WTC11 (cell line): ENCODE results near the gene MOV10L1. TPM values are rescaled to one million over a fixed set of nuclear protein-coding genes. Genes with fewer than 3 reads are reported as not detected.

ENCODE experiments used
- ATAC-seq: fragments of 200-7000 bp; cut with Tn5 transposase; 2 replicates; pipeline ENCODE4 v1.10.0; 2021; ENCODE audit warnings: mild to moderate bottlenecking, moderate library complexity
- CTCF ChIA-PET: fragments of 300-600 bp; sonication (Branson Sonifier 250); formaldehyde crosslinking; loops from one replicate; lab custom pipeline; 2021; ENCODE audit warnings: antibody characterized with exemption; lab: Charles Lee
- POLR2A ChIA-PET: fragments of 350-600 bp; sonication (Branson Sonifier 250); formaldehyde crosslinking; loops from one replicate; lab custom pipeline; 2021; ENCODE audit warnings: antibody characterized with exemption; lab: Charles Lee
- DNase-seq: peaks from one replicate; pipeline ENCODE4 v3.0.0; 2021; ENCODE audit warnings: low spot score
- H3K27ac Mint-ChIP-seq: 2 replicates; pipeline ENCODE4 v1.8.0; 2021; ENCODE audit warnings: mixed read lengths
- H3K27me3 Mint-ChIP-seq: 2 replicates; pipeline ENCODE4 v1.8.0; 2021; ENCODE audit warnings: low read depth, mild to moderate bottlenecking, moderate library complexity, mixed read lengths
- H3K36me3 Mint-ChIP-seq: 2 replicates; pipeline ENCODE4 v1.8.0; 2021; ENCODE audit warnings: mixed read lengths
- H3K4me1 Mint-ChIP-seq: 2 replicates; pipeline ENCODE4 v1.8.0; 2022; ENCODE audit warnings: mixed read lengths
- H3K4me3 Mint-ChIP-seq: 2 replicates; pipeline ENCODE4 v1.8.0; 2021; ENCODE audit warnings: mild to moderate bottlenecking, moderate library complexity, mixed read lengths
- H3K9me3 Mint-ChIP-seq: 2 replicates; pipeline ENCODE4 v1.8.0; 2021; ENCODE audit warnings: mixed read lengths
- AR ChIP-seq: fragments of 250-450 bp; sonication (Bioruptor Pico); IDR thresholded peaks from 2 replicates; pipeline ENCODE4 v1.9.0; 2021; ENCODE audit warnings: mild to moderate bottlenecking
- ETV6 ChIP-seq: sonication (generic); formaldehyde crosslinking; IDR thresholded peaks from 2 replicates; pipeline ENCODE4 v1.8.1; 2022; ENCODE audit warnings: mild to moderate bottlenecking, missing genetic modification reagents
- FOXK1 ChIP-seq: sonication (generic); formaldehyde crosslinking; IDR thresholded peaks from 2 replicates; pipeline ENCODE4 v1.8.0; 2022; ENCODE audit warnings: mild to moderate bottlenecking, moderate library complexity, missing genetic modification reagents
- HMGA2 ChIP-seq: fragments of 250-450 bp; sonication (Bioruptor Pico); IDR thresholded peaks from 2 replicates; pipeline ENCODE4 v1.4.0; 2021; ENCODE audit warnings: mild to moderate bottlenecking, moderate library complexity
- JUN ChIP-seq: sonication (generic); formaldehyde crosslinking; IDR thresholded peaks from 2 replicates; pipeline ENCODE4 v1.8.0; 2023; ENCODE audit warnings: mild to moderate bottlenecking, missing genetic modification reagents
- MYBL2 ChIP-seq: sonication (generic); formaldehyde crosslinking; IDR thresholded peaks from 2 replicates; pipeline ENCODE4 v1.8.1; 2023; ENCODE audit warnings: mild to moderate bottlenecking, moderate library complexity, missing genetic modification reagents
- NFATC4 ChIP-seq: fragments of 250-450 bp; sonication (Bioruptor Pico); IDR thresholded peaks from 2 replicates; pipeline ENCODE4 v1.9.0; 2021; ENCODE audit warnings: mild to moderate bottlenecking
- NR3C1 ChIP-seq: sonication (generic); formaldehyde crosslinking; conservative IDR thresholded peaks from 2 replicates; pipeline ENCODE4 v1.8.1; 2023; ENCODE audit warnings: low read depth, mild to moderate bottlenecking, missing genetic modification reagents
- SP1 ChIP-seq: sonication (generic); formaldehyde crosslinking; conservative IDR thresholded peaks from 2 replicates; pipeline ENCODE4 v1.8.1; 2022; ENCODE audit warnings: missing genetic modification reagents
- TCF7 ChIP-seq: sonication (generic); formaldehyde crosslinking; IDR thresholded peaks from 2 replicates; pipeline ENCODE4 v1.8.0; 2022; ENCODE audit warnings: mild to moderate bottlenecking, low read depth, missing genetic modification reagents, moderate library complexity
- ZNF219 ChIP-seq: sonication (generic); formaldehyde crosslinking; IDR thresholded peaks from 2 replicates; pipeline ENCODE4 v1.8.0; 2023; ENCODE audit warnings: missing genetic modification reagents, mild to moderate bottlenecking, borderline replicate concordance
- ZNF416 ChIP-seq: fragments of 250-450 bp; sonication (Bioruptor Pico); IDR thresholded peaks from 2 replicates; pipeline ENCODE4 v1.9.0; 2021; ENCODE audit warnings: mild to moderate bottlenecking, inconsistent platforms
- ZNF671 ChIP-seq: fragments of 250-450 bp; sonication (Bioruptor Pico); IDR thresholded peaks from 2 replicates; pipeline ENCODE4 v1.8.0; 2021; ENCODE audit warnings: mild to moderate bottlenecking
- total RNA-seq: library from RNA; stranded (reverse); gene quantifications from 3 replicates; pipeline ENCODE4 v1.2.3, GENCODE V29; 2021
- TF ChIP-seq, protein P1 (sequence below): sonication (generic); formaldehyde crosslinking; IDR thresholded peaks from 2 replicates; pipeline ENCODE4 v1.8.1; 2022; ENCODE audit warnings: missing genetic modification reagents, borderline replicate concordance
- TF ChIP-seq, protein P2 (sequence below): sonication (generic); formaldehyde crosslinking; IDR thresholded peaks from 2 replicates; pipeline ENCODE4 v1.8.1; 2023; ENCODE audit warnings: mild to moderate bottlenecking, missing genetic modification reagents, moderate library complexity
- TF ChIP-seq, protein P3 (sequence below): sonication (generic); formaldehyde crosslinking; IDR thresholded peaks from 2 replicates; pipeline ENCODE4 v1.8.0; 2022; ENCODE audit warnings: mild to moderate bottlenecking, missing genetic modification reagents
- TF ChIP-seq, protein P4 (sequence below): sonication (generic); formaldehyde crosslinking; IDR thresholded peaks from 2 replicates; pipeline ENCODE4 v1.8.0; 2023; ENCODE audit warnings: missing genetic modification reagents
- TF ChIP-seq, protein P5 (sequence below): sonication (generic); formaldehyde crosslinking; IDR thresholded peaks from 2 replicates; pipeline ENCODE4 v1.8.0; 2022; ENCODE audit warnings: mild to moderate bottlenecking, missing genetic modification reagents
- TF ChIP-seq, protein P6 (sequence below): sonication (generic); formaldehyde crosslinking; conservative IDR thresholded peaks from 2 replicates; pipeline ENCODE4 v1.8.1; 2023; ENCODE audit warnings: mild to moderate bottlenecking, low read depth, missing genetic modification reagents, moderate library complexity

Gene MOV10L1
- total RNA-seq, 1 experiment from 2014 or later, result not detected

DNA sequence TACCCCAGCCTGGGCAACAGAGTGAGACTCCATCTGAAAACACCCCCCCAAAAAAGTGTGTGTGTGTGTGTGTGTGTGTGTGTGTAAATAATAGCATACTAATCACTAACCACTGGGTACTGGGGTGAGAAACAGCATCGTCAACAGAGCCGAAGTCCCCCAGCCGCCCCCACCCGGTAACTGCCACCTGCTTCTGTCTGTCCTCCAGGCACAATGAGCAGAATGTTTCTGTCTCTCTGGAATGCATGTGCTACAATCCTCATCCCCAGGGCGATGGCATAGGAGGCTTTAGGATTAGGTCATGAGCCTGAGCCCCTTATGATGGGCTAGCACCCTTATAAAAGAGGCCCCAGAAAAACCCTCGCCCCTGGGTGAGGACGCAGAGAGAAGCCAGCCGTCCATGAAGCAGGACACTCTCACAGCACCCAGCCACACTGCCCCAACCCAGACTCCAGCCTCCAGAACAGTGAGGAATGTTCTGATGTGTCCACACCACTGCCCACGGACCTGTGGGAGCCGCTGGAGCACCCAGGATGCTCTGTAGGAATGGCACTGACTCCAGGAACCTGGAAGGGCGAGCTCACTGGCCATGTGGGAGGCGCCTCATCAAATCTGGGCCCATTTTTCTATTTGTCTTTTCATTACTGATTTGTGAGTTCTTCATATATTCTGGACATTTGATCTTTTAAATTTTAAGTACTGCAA, 41.6 kb upstream of the MOV10L1 start:
- POLR2A ChIA-PET, result no interaction called here
- CTCF ChIA-PET, result no interaction called here
- no peaks in the 10 kb centered on the region for H3K36me3 Mint-ChIP-seq
- ATAC-seq (no peak), DNase-seq (no peak)
- no peak for TF ChIP-seq JUN (CRISPR knock-in tag)
- TF ChIP-seq, protein P1, sequence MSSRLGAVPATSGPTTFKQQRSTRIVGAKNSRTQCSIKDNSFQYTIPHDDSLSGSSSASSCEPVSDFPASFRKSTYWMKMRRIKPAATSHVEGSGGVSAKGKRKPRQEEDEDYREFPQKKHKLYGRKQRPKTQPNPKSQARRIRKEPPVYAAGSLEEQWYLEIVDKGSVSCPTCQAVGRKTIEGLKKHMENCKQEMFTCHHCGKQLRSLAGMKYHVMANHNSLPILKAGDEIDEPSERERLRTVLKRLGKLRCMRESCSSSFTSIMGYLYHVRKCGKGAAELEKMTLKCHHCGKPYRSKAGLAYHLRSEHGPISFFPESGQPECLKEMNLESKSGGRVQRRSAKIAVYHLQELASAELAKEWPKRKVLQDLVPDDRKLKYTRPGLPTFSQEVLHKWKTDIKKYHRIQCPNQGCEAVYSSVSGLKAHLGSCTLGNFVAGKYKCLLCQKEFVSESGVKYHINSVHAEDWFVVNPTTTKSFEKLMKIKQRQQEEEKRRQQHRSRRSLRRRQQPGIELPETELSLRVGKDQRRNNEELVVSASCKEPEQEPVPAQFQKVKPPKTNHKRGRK, result no peak
- TF ChIP-seq NFATC4, result no peak
- TF ChIP-seq, protein P2, sequence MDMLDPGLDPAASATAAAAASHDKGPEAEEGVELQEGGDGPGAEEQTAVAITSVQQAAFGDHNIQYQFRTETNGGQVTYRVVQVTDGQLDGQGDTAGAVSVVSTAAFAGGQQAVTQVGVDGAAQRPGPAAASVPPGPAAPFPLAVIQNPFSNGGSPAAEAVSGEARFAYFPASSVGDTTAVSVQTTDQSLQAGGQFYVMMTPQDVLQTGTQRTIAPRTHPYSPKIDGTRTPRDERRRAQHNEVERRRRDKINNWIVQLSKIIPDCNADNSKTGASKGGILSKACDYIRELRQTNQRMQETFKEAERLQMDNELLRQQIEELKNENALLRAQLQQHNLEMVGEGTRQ, result no peak
- TF ChIP-seq FOXK1 (CRISPR knock-in tag), result no peak
- TF ChIP-seq HMGA2 (CRISPR knock-in tag), result no peak
- TF ChIP-seq, protein P3, sequence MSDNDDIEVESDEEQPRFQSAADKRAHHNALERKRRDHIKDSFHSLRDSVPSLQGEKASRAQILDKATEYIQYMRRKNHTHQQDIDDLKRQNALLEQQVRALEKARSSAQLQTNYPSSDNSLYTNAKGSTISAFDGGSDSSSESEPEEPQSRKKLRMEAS (CRISPR knock-in tag), result no peak
- no peak for TF ChIP-seq AR
- TF ChIP-seq SP1 (CRISPR knock-in tag), result no peak
- no peak for TF ChIP-seq TCF7 (CRISPR knock-in tag)
- no peak for TF ChIP-seq ZNF671 (CRISPR knock-in tag)
- TF ChIP-seq, protein P4, sequence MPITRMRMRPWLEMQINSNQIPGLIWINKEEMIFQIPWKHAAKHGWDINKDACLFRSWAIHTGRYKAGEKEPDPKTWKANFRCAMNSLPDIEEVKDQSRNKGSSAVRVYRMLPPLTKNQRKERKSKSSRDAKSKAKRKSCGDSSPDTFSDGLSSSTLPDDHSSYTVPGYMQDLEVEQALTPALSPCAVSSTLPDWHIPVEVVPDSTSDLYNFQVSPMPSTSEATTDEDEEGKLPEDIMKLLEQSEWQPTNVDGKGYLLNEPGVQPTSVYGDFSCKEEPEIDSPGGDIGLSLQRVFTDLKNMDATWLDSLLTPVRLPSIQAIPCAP, result no peak
- TF ChIP-seq, protein P5, sequence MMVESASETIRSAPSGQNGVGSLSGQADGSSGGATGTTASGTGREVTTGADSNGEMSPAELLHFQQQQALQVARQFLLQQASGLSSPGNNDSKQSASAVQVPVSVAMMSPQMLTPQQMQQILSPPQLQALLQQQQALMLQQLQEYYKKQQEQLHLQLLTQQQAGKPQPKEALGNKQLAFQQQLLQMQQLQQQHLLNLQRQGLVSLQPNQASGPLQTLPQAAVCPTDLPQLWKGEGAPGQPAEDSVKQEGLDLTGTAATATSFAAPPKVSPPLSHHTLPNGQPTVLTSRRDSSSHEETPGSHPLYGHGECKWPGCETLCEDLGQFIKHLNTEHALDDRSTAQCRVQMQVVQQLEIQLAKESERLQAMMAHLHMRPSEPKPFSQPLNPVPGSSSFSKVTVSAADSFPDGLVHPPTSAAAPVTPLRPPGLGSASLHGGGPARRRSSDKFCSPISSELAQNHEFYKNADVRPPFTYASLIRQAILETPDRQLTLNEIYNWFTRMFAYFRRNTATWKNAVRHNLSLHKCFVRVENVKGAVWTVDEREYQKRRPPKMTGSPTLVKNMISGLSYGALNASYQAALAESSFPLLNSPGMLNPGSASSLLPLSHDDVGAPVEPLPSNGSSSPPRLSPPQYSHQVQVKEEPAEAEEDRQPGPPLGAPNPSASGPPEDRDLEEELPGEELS (CRISPR knock-in tag), result no peak
- TF ChIP-seq, protein P6, sequence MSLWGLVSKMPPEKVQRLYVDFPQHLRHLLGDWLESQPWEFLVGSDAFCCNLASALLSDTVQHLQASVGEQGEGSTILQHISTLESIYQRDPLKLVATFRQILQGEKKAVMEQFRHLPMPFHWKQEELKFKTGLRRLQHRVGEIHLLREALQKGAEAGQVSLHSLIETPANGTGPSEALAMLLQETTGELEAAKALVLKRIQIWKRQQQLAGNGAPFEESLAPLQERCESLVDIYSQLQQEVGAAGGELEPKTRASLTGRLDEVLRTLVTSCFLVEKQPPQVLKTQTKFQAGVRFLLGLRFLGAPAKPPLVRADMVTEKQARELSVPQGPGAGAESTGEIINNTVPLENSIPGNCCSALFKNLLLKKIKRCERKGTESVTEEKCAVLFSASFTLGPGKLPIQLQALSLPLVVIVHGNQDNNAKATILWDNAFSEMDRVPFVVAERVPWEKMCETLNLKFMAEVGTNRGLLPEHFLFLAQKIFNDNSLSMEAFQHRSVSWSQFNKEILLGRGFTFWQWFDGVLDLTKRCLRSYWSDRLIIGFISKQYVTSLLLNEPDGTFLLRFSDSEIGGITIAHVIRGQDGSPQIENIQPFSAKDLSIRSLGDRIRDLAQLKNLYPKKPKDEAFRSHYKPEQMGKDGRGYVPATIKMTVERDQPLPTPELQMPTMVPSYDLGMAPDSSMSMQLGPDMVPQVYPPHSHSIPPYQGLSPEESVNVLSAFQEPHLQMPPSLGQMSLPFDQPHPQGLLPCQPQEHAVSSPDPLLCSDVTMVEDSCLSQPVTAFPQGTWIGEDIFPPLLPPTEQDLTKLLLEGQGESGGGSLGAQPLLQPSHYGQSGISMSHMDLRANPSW (CRISPR knock-in tag), result no peak
- no peak for TF ChIP-seq NR3C1 (CRISPR knock-in tag)
- no peak for TF ChIP-seq MYBL2 (CRISPR knock-in tag)
- TF ChIP-seq ZNF416 (CRISPR knock-in tag), result no peak
- no peak for TF ChIP-seq ZNF219 (CRISPR knock-in tag)
- no peak for TF ChIP-seq ETV6 (CRISPR knock-in tag)
- TF ChIP-seq, all 79 proteins: peak for 0
- no peak overlapping the region for H3K4me3 Mint-ChIP-seq
- peaks cover 8% of the 10 kb centered on the region; the same call in 1 of the 2 replicates for H3K9me3 Mint-ChIP-seq
- H3K4me1 Mint-ChIP-seq, result no peaks in the 10 kb centered on the region
- no peak overlapping the region for H3K27ac Mint-ChIP-seq
- no peaks in the 10 kb centered on the region for H3K27me3 Mint-ChIP-seq
